Measurements from ENCODE around the gene RCN1. TPM values are rescaled to one million over a fixed set of nuclear protein-coding genes. Genes with fewer than 3 reads are reported as not detected.

The RCN1 gene
- total and polyA plus RNA-seq, 9 of the 15 experiments (the other 6 are each of a cell fraction or from before 2014, with no cell fraction given) = 2.1 to 8.7 (median 7.2) TPM

- no peak for TF ChIP-seq ZNF407 (IDR thresholded peaks at IDR 0.05; ENCODE audit: low read depth)
- no peak for TF ChIP-seq HIVEP1 (CRISPR knock-in tag; IDR thresholded peaks at IDR 0.05)
- no peak for TF ChIP-seq ZNF277 (CRISPR knock-in tag; IDR thresholded peaks at IDR 0.05; ENCODE audit: borderline replicate concordance)
- TF ChIP-seq, protein P1, sequence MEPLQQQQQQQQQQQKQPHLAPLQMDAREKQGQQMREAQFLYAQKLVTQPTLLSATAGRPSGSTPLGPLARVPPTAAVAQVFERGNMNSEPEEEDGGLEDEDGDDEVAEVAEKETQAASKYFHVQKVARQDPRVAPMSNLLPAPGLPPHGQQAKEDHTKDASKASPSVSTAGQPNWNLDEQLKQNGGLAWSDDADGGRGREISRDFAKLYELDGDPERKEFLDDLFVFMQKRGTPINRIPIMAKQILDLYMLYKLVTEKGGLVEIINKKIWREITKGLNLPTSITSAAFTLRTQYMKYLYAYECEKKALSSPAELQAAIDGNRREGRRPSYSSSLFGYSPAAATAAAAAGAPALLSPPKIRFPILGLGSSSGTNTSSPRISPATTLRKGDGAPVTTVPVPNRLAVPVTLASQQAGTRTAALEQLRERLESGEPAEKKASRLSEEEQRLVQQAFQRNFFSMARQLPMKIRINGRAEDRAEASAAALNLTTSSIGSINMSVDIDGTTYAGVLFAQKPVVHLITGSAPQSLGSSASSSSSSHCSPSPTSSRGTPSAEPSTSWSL (CRISPR knock-in tag; IDR thresholded peaks at IDR 0.05; ENCODE audit: borderline replicate concordance) = no peak
These were observed 18.7 kb downstream of the RCN1 start (continued) for GRCh38 chr11:32109592-32109991.
